Activated naive CD8-positive, alpha-beta T cell treated with anti-CD3 and anti-CD28 coated beads, Interleukin-2, amount 50 U/mL, for 24 hours (primary cell): ENCODE results near the gene LHX5.
"Not testable (repeated sequence)": the region's sequence is repeated elsewhere in the genome, so short reads cannot be mapped to it uniquely, and the experiment has no call there.

Experiments used
- ATAC-seq: fragments of 150-1000 bp; cut with Tn5 transposase; one replicate; pipeline ENCODE4 v1.10.0; 2021
- DNase-seq: peaks from one replicate; pipeline ENCODE4 v3.0.0; 2021
- H3K27ac Mint-ChIP-seq: one replicate; pipeline ENCODE4 v1.8.0; 2021; ENCODE audit warnings: mild to moderate bottlenecking, mixed read lengths
- H3K27me3 Mint-ChIP-seq: one replicate; pipeline ENCODE4 v1.8.0; 2021; ENCODE audit warnings: mixed read lengths
- H3K36me3 Mint-ChIP-seq: one replicate; pipeline ENCODE4 v1.8.0; 2021; ENCODE audit warnings: low read depth, mixed read lengths
- H3K4me1 Mint-ChIP-seq: one replicate; pipeline ENCODE4 v1.8.0; 2021; ENCODE audit warnings: mixed read lengths
- H3K4me3 Mint-ChIP-seq: one replicate; pipeline ENCODE4 v1.8.0; 2021; ENCODE audit warnings: mild to moderate bottlenecking, moderate library complexity, mixed read lengths
- H3K9me3 Mint-ChIP-seq: one replicate; pipeline ENCODE4 v1.8.0; 2021; ENCODE audit warnings: mixed read lengths

LHX5 gene

GRCh38 chr12:113471619-113472171, at the start of gene LHX5:
Gene LHX5, minus strand, starts transcription at chr12:113471871. Its CDS starts 373 bp downstream, at chr12:113471498.
- H3K9me3 Mint-ChIP-seq = no peaks in the 10 kb centered on the region
- DNase-seq (no peak), ATAC-seq (no peak)
- H3K27me3 Mint-ChIP-seq = peaks cover 81% of the 10 kb centered on the region
- H3K36me3 Mint-ChIP-seq = no peaks in the 10 kb centered on the region
- no peak within 1 kb of the TSS for H3K27ac Mint-ChIP-seq
- no peak within 1 kb of the TSS for H3K4me3 Mint-ChIP-seq
- H3K4me1 Mint-ChIP-seq = peaks cover 17% of the 10 kb centered on the region

DNA sequence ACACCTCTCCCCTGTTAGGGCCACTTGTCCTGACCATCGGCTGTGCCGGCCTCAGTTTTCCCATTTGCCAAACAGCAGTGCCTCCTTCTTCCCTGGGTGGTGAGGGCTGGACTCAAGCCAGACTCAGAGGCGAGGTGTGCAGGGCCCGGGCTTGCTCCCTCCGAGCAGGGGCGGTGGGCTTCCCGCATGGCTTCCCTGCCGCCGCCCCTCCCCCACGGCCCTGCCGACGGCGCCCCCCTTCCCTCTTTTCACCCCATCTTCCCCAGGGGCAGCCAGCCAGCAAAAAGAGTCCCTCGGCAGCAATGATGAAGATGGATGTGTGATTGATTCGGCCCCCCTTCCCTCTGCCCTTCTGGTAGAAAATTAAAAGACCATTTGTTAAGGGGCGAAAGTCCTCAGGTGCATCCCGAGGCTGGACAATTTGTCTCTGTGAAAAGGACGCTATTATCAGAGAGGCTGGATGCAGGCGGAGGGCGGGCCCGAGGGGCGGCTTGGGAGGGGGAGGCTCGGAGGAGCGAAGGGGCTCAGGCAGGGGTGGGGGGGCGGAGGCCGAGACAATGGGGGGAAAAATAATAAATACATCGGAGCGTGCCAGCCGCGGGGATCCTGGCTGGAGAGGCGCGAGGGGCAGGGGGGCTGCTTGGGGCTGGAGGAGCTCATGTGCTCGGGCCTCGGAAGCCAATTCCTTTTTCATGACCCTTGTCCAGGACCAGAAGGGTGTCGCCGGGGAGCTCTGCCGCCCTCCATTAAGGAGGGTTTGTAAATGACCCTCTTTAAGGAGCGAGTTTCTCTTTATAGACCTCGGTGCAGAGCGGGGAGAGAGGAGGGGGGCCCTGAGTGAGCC, 48.0 kb upstream of the LHX5 start:
- ATAC-seq = no peak
- Mint-ChIP-seq H3K4me1 (no peaks in the 10 kb centered on the region), H3K9me3 (no peaks in the 10 kb centered on the region), H3K27me3 (peaks cover 69% of the 10 kb centered on the region), H3K36me3 (no peaks in the 10 kb centered on the region), H3K27ac (no peak overlapping the region), H3K4me3 (no peak overlapping the region)
- DNase-seq = no peak

- ATAC-seq (no peak), DNase-seq (no peak)
- Mint-ChIP-seq H3K4me3 (no peak overlapping the region), H3K4me1 (no peaks in the 10 kb centered on the region), H3K27ac (no peak overlapping the region), H3K36me3 (no peaks in the 10 kb centered on the region), H3K9me3 (no peaks in the 10 kb centered on the region), H3K27me3 (peaks cover 60% of the 10 kb centered on the region)
Observed at GRCh38 chr12:113515082-113515856, 43.6 kb upstream of the LHX5 start.

DNA sequence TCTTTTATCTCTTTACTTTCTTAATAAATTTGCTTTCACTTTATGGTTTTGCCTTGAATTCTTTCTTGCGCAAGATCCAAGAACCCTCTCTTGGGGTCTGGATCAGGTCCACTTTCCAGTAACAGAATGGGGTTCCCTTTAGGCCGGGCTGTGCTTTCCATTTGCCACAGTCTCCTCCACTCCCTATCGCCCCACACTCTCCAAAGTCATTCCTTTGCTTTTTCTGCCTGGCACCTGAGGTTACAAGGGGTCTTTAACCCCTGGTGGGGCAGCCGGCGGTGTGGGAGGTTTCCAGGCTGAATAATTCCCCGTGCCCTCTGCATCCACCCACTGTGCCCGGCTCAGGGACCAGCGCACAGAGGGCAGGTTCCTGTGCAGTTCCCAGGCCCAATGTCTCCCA, 42.9 kb upstream of the LHX5 start:
- peaks cover 54% of the 10 kb centered on the region for H3K27me3 Mint-ChIP-seq

GRCh38 chr12:113512568-113512967, 40.9 kb upstream of the LHX5 start:
- ATAC-seq (no peak), DNase-seq (no peak)
- Mint-ChIP-seq H3K36me3 (no peaks in the 10 kb centered on the region), H3K9me3 (no peaks in the 10 kb centered on the region), H3K27ac (no peak overlapping the region), H3K4me1 (no peaks in the 10 kb centered on the region), H3K27me3 (peaks cover 49% of the 10 kb centered on the region), H3K4me3 (no peak overlapping the region)

More for the DNA sequence above, 42.9 kb upstream of the LHX5 start:
- Mint-ChIP-seq H3K36me3 (no peaks in the 10 kb centered on the region), H3K4me1 (no peaks in the 10 kb centered on the region), H3K27ac (no peak overlapping the region), H3K9me3 (no peaks in the 10 kb centered on the region), H3K4me3 (no peak overlapping the region)
- ATAC-seq = no peak
- no peak for DNase-seq

DNA sequence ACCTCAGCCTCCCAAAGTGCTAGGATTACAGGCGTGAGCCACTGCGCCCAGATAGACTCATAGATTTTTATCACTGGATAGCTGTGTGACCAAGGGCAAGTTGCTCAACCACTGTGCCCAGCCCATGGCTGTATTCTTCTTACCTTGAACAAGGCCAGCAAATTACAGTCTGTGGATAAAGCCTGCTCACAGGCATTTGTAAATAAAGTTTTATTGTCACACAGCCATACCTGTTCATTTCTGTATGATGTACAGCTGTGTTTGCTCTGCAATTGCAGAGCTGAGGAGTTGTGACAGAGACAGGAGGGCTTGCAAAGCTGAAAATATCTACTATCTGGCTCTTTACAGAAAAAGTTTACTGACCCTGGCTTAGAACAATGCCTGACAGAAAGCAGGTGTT, 35.2 kb upstream of the LHX5 start:
- Mint-ChIP-seq H3K27ac (no peak overlapping the region), H3K4me1 (no peaks in the 10 kb centered on the region), H3K27me3 (peaks cover 22% of the 10 kb centered on the region), H3K4me3 (no peak overlapping the region), H3K9me3 (no peaks in the 10 kb centered on the region), H3K36me3 (no peaks in the 10 kb centered on the region)
- no peak for ATAC-seq
- DNase-seq = no peak

DNA sequence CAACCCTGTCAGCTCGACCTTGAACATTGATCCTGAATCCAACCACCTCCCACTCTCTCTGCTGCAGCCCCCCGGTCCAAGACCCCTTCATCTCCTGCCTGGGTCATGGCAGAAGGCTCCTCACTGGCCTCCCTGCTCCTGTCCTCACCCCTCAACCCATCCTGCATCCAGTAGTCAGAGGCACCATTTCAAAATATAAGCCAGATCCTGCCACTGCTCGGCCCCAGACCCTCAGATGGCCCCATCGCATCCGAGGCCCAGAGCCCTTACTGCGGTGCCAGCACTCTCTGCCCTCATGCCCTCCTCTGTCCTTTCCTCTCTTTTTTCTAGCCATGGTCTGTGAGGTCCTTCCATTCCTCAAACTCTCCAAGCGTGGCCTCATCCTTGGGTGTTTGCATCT, 34.3 kb upstream of the LHX5 start:
- no peak for DNase-seq
- no peak overlapping the region for H3K4me3 Mint-ChIP-seq
- peaks cover 23% of the 10 kb centered on the region for H3K27me3 Mint-ChIP-seq

DNA sequence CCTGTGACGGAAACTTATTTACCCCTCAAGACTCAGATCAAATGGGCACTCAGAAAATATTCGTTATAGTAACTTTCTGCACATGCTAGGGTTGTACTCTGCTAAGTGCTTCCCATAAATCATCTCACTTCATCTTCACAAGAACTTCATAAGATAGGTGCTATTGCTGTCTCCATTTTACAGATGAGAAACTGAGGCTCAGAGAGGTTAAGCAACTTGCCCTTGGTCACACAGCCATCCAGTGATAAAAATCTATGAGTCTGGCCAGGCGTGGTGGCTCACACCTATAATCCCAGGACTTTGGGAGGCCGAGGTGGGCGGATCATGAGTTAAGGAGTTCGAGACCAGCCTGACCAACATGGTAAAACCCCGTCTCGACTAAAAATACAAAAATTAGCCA, 33.2 kb upstream of the LHX5 start:
- ATAC-seq (no peak), DNase-seq (no peak)
- Mint-ChIP-seq H3K36me3 (no peaks in the 10 kb centered on the region), H3K4me3 (no peak overlapping the region), H3K4me1 (no peaks in the 10 kb centered on the region), H3K27ac (no peak overlapping the region), H3K27me3 (peaks cover 31% of the 10 kb centered on the region), H3K9me3 (no peaks in the 10 kb centered on the region)

More for the DNA sequence above, 34.3 kb upstream of the LHX5 start:
- ATAC-seq = no peak
- Mint-ChIP-seq H3K4me1 (no peaks in the 10 kb centered on the region), H3K36me3 (no peaks in the 10 kb centered on the region), H3K27ac (no peak overlapping the region), H3K9me3 (no peaks in the 10 kb centered on the region)

DNA sequence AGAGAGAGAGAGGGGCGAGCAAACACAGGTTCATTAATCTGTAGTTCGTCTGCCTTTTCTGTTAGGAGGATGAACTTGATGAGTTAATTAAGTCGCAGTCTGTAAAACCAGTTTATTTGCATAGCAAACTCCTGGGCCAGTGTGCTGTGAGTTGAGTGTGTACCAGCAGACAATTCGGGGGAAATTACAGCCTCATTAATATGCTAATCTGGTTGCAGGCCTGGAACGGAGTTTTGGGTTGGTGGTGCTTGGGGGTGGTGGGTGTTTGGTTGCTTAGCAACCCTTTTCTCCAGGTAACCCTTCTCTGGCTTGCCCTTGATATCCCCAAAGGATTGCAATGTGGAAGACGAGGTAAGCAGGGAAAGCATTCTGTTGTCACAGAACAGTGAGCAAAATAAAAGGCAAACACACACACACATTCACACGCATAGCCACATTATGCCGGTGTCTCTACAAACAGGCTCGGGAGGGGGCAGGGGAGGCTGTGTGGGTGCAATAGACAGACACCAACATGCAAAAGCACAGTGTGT, 29.2 kb upstream of the LHX5 start:
- H3K4me1 Mint-ChIP-seq = no peaks in the 10 kb centered on the region
- no peak overlapping the region for H3K4me3 Mint-ChIP-seq
- H3K36me3 Mint-ChIP-seq = no peaks in the 10 kb centered on the region
- no peak for DNase-seq
- peaks cover 29% of the 10 kb centered on the region for H3K27me3 Mint-ChIP-seq
- no peak overlapping the region for H3K27ac Mint-ChIP-seq
- no peaks in the 10 kb centered on the region for H3K9me3 Mint-ChIP-seq
- no peak for ATAC-seq

DNA sequence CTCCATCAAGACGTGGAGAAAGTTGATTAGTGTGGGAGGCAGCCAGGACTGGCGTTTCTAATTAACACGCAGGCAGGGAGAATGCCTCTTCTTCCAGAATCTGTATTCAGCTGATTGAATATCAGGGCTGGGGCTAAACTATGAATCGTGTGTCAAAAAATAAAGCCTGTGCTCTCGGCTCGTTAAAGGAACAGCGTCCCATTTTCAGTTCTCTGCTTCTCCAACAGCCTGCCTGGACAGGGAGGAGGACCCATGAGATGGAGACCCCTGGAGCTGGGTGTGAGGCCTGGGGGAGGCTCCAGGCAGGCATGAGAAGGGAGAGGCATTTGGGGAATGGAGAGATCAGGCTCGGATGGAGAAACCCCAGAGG, 28.6 kb upstream of the LHX5 start:
- no peaks in the 10 kb centered on the region for H3K4me1 Mint-ChIP-seq
- DNase-seq (no peak), ATAC-seq (no peak)
- H3K27me3 Mint-ChIP-seq = peaks cover 29% of the 10 kb centered on the region
- H3K36me3 Mint-ChIP-seq = no peaks in the 10 kb centered on the region
- no peaks in the 10 kb centered on the region for H3K9me3 Mint-ChIP-seq
- no peak overlapping the region for H3K4me3 Mint-ChIP-seq
- no peak overlapping the region for H3K27ac Mint-ChIP-seq

DNA sequence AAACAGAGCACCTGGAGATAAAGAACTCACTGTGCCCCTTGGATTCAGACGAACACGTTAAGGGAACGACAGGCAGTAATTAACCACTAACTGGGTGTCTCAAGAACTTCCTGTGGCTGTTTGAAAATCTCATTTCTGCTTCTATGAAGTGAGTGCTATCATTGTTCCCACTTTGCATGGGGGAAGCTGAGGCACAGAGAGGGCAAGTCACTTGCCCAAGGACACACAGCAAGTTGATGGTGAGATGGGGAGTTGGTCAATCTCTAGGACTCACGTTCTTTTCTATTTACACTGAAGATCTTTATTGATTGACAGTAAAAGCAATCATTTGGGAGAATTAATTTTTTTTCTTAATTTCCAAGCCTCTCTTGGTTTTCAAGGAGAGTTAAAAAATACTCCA, 26.8 kb upstream of the LHX5 start:
- no peaks in the 10 kb centered on the region for H3K36me3 Mint-ChIP-seq
- no peak overlapping the region for H3K27ac Mint-ChIP-seq

GRCh38 chr12:113497693-113498092, 26.0 kb upstream of the LHX5 start:
- Mint-ChIP-seq H3K27ac (no peak overlapping the region), H3K36me3 (no peaks in the 10 kb centered on the region), H3K4me3 (no peak overlapping the region), H3K4me1 (no peaks in the 10 kb centered on the region), H3K9me3 (no peaks in the 10 kb centered on the region), H3K27me3 (peaks cover 27% of the 10 kb centered on the region)
- DNase-seq (no peak), ATAC-seq (no peak)

More for the DNA sequence above, 26.8 kb upstream of the LHX5 start:
- H3K27me3 Mint-ChIP-seq = peaks cover 29% of the 10 kb centered on the region
- no peak overlapping the region for H3K4me3 Mint-ChIP-seq
- ATAC-seq (no peak), DNase-seq (no peak)
- H3K9me3 Mint-ChIP-seq = no peaks in the 10 kb centered on the region
- no peaks in the 10 kb centered on the region for H3K4me1 Mint-ChIP-seq

- not testable (repeated sequence) for ATAC-seq, H3K4me3 Mint-ChIP-seq, H3K27ac Mint-ChIP-seq, H3K9me3 Mint-ChIP-seq, DNase-seq, H3K4me1 Mint-ChIP-seq, H3K36me3 Mint-ChIP-seq
- peaks cover 20% of the 10 kb centered on the region for H3K27me3 Mint-ChIP-seq
Observed at GRCh38 chr12:113495941-113496340, 24.3 kb upstream of the LHX5 start.

DNA sequence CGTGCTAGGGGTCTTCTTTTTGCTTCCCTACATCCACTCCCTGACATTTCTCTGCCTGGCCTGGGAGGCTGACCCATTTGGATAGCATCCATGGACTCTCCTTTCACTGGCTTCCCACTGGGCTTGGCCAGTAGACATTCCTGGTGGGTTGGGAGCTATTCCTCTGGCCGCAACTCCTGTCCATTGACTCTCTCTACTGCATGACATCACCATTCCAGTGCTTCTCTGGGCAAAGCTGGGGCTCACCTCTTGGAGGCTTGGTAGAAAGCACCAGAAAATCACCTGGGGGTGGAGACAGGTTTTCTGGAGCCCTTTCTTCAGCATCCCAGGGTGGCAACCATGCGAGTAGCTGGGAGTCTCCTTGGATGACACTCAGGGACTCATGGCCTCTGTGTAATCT, 16.7 kb upstream of the LHX5 start:
- Mint-ChIP-seq H3K9me3 (peaks cover 7% of the 10 kb centered on the region), H3K4me3 (no peak overlapping the region), H3K36me3 (no peaks in the 10 kb centered on the region), H3K27me3 (peaks cover 28% of the 10 kb centered on the region), H3K4me1 (no peaks in the 10 kb centered on the region), H3K27ac (no peak overlapping the region)
- ATAC-seq (no peak), DNase-seq (no peak)

DNA sequence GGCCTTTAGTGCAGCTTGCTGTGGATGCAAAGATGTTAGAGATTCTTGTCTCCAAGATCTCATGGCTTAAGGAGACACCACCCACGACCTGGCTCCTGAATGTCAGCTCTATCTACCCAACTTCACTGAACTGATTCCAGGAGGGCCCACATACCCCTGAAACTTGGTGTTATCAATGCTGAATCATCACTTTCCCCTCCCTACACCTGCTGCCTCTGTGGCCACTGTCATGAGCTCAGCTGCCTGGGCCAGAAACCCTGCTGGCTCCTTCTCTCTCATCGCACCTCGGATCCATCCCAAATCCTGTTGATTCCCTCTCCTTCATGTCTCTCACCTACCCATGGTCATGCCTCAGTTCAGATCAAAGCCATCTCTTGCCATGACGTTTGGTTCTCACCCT, 15.1 kb upstream of the LHX5 start:
- ATAC-seq (no peak), DNase-seq (no peak)
- no peak overlapping the region for H3K4me3 Mint-ChIP-seq
- peaks cover 7% of the 10 kb centered on the region for H3K9me3 Mint-ChIP-seq
- H3K27me3 Mint-ChIP-seq = peaks cover 38% of the 10 kb centered on the region
- H3K27ac Mint-ChIP-seq = no peak overlapping the region
- no peaks in the 10 kb centered on the region for H3K36me3 Mint-ChIP-seq
- no peaks in the 10 kb centered on the region for H3K4me1 Mint-ChIP-seq
